ENCODE data around the gene KCNJ2.
A peak's percentile ranks its signal among the peaks of the same experiment; 100 is the strongest.

The KCNJ2 gene

GRCh38 chr17:70168977-70169708 is at the start of gene KCNJ2:
TSS of gene KCNJ2 (plus strand) at chr17:70169532. CDS start at chr17:70175040, 5,508 bp downstream.
- DNase-seq (ENCODE audit: low read depth in 2 of 2) = peak in 1 of 2 donors; percentile 11

DNA sequence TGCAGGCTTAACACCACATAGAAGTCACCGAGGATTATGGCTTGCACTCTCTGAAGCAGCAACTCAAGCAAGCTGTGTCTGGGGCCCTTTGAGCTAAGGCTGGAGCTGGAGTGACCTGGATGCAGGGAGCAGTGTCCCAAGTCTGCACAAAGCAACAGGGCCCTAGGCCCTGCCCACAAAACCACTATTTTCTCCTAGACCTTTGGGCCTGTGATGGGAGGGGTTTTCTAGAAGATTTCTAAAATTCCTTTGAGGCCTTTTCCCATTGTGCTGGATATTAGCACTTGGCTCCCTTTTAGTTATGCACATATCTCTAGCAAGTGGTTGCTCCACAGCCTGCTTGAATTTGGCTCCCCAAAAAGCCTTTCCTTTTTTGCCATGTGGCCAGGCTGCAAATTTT is 49.8 kb upstream of the KCNJ2 start:
- no peak for DNase-seq (ENCODE audit: low read depth in 2 of 2)

- DNase-seq (ENCODE audit: low read depth in 2 of 2) = no peak
Measured at GRCh38 chr17:70119983-70120382, 49.3 kb upstream of the KCNJ2 start.

DNA sequence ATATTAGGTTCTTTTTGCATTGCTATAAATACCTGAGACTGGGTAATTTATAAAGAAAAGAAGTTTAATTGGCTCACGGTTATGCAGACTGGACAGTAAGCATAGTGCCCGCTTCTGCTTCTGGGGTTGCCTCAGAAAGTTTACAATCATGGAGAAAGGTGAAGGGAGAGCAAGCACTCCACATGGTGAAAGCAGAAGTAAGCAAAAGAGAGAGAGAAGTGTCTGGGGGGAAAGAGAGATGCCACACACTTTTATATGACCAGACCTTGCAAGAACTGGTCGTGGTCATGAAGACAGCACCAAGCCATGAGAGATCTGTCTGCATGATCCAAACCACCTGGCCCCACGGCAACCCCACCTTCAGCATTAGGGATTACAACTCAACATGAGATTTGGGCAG is 48.9 kb upstream of the KCNJ2 start:
- no peak for DNase-seq (ENCODE audit: low read depth in 2 of 2)

DNA sequence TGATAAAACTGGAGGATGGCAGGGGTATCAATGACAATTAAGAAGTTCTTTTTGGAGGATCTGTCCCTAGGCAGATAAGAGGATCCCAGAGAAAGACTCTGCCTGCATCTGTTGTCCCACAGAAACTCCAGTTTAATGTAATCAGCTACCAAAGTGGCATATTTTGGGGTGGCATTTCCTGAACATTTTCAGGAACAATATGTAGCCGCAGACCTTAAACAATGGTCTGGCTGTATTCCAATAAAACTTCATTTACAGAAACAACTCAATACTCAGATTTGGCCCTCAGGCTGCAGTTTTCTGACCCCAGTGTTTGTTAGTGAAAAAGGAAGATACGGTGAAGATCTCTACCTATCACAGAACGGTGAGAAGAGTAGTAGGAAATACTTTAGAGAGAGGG is 48.2 kb upstream of the KCNJ2 start:
- DNase-seq (ENCODE audit: low read depth in 2 of 2) = no peak

DNA sequence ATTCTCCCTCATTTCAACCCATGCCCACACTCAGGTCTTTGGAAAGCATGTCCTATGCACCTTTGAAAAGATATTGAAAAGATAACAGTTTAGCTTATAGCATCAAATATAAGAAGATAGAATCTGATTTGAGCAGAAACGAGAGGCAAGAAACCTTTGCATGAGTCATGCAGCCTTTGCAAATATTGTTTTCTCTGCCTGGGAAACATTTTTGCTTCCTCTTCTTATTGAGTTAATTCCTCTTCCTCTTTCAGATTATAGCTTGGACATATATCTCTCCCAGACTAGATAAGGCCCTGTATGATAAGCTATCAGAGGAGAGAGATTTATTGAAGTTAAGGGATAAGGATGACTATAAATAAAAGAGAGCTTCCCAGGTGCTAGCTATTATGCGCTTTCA is 46.1 kb upstream of the KCNJ2 start:
- DNase-seq (ENCODE audit: low read depth in 2 of 2) = no peak

DNA sequence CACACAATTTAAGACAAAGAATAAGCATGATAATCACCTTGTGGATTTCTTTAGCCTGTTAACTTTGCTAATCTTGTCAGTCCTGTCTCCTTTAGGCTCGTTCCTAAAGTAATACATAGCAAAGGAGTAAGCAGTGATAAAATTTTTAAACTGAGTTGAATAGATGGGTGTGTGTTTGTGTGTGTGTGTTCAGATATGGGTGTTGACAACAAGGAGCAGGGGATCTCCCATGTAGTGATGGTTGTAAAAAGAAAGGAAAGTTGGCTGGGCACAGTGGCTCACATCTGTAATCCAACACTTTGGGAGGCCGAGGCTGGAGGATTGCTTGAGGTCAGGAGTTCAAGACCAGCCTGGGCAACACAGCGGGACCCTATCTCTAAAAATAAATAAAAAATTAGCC is 44.6 kb upstream of the KCNJ2 start:
- no peak for DNase-seq (ENCODE audit: low read depth in 2 of 2)

GRCh38 chr17:70127221-70127873 is 42.0 kb upstream of the KCNJ2 start:
- DNase-seq (ENCODE audit: low read depth in 2 of 2) = no peak

DNA sequence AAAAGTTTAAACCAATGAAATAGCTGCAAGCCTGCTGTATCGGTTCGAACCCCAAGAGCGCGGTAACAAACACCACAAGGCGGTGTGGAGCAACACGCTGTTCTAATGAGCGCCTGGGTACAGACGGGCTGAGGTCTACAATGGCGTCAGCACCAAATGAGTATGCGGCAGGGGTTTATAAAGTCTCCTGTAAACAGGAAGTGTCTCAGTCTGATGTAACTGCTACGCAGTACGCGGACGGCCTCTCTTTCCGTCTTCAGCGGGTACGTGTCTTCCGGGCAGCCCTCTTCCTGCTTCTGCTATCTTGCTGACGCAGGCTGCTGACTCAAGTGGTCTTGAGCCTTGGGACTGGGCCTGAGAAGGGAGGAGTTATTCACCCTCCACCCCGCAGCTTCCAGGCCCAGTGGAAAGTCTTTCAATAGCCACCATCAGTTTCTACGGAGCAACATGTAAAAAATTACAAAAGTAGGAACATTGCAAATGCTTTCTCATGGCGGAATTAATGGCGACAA is 40.5 kb upstream of the KCNJ2 start:
- DNase-seq (ENCODE audit: low read depth in 2 of 2) = no peak

- DNase-seq (ENCODE audit: low read depth in 2 of 2) = no peak
Measured at GRCh38 chr17:70130289-70130688, 39.0 kb upstream of the KCNJ2 start.

- DNase-seq (ENCODE audit: low read depth in 2 of 2) = no peak
Measured at GRCh38 chr17:70132505-70132904, 36.8 kb upstream of the KCNJ2 start.

DNA sequence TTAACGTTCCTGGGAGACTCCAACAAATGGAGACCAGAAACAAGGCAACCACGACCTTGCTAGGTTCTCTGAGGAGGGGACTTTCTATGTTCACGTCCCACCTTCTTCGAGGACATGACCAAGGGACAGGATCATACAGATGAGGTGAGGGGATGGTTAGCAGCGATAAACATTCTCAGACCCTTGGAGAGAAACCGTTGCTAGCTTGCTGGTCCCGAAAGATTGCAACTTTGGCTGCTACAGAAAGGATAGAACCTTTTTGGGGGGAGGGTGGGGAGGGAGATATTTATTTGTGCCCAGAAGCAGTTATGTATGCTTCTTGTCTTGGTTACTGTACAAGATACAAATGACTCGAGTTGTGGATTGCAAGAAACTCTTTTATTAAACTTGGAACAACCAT is 35.3 kb upstream of the KCNJ2 start:
- no peak for DNase-seq (ENCODE audit: low read depth in 2 of 2)

DNA sequence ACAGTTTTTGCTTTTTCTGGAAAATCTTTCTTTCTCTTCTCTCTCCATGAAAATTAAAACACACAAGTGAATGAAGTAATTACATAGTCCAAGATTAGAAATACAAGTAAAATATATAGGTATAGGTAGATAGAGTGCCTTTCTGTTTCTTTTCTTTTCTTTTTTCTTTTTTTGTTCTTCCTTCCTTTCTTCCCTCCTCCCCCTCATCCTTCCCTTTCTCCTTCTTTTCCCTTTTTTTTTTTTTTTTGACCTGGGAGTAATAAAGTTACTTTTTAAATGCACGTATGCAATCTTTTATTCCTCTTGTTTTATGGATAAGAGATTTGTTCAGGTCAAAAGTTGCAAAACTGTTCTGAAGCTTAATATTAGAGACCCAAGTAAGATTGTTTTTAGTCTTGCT is 34.6 kb upstream of the KCNJ2 start:
- DNase-seq (ENCODE audit: low read depth in 2 of 2) = no peak

- DNase-seq (ENCODE audit: low read depth in 2 of 2) = no peak
Measured at GRCh38 chr17:70136131-70136530, 33.2 kb upstream of the KCNJ2 start.

DNA sequence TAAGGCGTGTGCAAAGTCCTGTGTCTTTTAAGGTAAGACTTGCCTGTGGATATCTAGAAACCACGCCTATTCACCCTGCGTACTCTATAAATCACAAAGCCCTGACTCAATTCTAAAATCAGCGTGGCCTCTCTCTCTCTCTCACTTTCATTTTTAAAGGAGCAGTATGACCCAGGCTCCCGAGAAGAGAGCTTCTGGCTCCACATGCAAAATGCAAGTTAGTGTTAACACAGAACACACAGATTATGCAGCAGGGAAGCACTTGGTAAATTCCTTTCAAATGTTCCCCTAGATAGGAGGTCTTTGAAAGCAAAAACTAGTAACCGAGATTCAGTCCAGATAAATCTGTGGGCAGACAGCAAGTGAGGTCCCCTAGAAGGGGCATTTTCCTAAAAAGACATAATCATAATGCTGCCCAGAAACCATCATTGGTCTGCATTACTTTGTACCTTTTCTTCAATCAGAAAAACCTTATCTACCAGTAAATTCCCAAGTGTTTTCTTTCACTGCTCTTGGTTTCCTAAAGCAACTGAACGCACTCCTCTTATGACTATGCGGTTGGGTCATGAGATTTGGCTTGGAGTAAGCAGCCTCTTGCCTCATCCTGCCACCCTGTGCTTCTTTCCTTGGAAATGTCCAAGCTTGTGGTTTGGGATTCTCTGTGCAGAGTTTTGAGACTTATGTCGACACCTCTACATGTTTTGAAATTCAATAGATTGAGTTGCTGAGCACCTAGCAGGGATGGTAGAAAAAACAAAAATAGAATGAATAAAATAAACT is 31.7 kb upstream of the KCNJ2 start:
- no peak for DNase-seq (ENCODE audit: low read depth in 2 of 2)

GRCh38 chr17:70138291-70138865 is 31.0 kb upstream of the KCNJ2 start:
- DNase-seq (ENCODE audit: low read depth in 2 of 2) = no peak

DNA sequence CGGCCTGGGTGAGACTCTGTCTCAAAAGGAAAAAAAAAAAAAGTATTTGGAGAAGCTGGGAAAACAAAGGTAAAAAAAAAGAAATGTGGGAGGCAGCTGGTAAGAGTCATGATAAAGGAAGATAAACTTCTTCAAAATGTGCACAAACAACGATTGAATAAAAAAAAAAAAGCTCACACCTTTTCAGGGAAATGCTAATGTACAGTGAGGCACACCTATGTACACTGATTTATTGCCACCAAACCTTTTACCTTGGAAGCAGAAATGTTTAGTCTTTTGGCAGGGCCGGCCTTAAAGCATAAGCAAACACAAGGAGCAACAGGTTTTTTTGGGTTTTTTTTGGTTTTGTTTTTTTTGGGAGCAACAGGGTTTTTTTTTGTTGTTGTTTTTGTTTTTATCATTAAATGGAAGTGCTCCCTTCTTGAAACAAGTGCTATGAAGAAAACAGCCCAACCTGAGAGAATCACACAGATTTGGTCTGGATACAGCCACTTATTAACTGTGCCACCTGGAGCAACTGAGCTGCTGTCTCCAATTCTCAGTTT is 29.8 kb upstream of the KCNJ2 start:
- DNase-seq (ENCODE audit: low read depth in 2 of 2) = no peak

DNA sequence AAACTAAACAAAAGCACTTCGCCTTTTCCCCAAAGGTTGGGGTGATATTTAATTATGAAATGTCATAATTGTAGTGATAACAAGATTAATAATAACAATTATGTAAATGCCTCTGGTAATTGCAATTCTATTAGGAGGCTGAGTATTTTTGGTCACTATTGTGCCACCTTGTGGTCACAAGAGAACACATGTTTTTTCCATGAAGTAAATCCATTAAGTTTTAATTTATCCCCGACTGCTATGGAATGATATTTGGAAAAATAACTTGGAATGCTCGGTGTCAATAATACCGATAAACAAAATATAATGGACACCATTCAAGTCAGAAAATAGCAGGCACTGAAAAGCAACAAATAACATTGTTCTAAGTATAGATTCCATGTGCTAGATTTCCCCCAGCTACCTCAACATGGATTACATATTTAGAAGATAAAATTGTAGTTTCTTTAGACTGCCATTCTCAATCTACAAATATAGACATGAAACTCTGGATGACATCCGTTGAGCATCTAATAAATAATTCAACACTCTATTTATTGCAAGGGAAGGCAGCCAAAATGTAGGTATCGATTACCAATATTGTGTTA is 25.0 kb upstream of the KCNJ2 start:
- DNase-seq (ENCODE audit: low read depth in 2 of 2) = no peak

DNA sequence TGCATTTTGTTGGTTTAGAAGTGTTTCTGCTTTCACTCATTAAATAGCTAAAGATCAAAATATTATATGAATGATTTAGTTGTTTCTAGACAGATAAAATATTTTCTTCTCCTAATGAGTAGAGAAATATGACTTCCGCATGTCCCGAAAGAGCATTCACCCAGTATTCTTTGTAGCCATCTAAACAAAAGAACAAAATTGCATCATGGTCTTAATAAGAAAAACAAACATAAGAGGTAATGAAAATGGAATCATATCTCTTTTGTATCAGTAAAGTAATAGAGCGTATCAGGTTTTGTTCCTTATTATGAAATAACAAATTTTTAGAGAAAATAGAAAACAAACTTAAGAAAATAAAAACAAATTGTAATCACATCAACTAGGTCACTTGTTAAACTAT is 16.1 kb upstream of the KCNJ2 start:
- DNase-seq (ENCODE audit: low read depth in 2 of 2) = no peak

DNA sequence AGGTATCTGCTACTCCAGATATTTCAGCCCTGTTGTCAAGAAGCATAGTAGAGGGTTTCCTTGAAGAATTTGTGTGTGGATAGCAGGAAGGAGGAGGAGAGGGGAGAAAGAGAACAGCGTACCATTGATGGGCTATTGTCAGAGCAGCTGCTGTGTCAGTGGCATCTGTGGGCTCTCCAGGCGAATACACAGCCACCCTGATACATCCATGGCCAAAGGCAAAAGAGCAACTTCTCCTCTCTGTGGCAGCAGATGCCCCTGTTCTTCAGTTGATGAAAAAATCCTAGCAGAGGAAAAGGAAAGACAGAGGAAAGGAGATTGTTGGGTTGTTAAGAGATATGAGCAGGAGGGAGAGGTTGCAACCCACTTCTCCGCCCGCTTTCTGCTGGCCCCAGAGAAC is 12.2 kb upstream of the KCNJ2 start:
- no peak for DNase-seq (ENCODE audit: low read depth in 2 of 2)

DNA sequence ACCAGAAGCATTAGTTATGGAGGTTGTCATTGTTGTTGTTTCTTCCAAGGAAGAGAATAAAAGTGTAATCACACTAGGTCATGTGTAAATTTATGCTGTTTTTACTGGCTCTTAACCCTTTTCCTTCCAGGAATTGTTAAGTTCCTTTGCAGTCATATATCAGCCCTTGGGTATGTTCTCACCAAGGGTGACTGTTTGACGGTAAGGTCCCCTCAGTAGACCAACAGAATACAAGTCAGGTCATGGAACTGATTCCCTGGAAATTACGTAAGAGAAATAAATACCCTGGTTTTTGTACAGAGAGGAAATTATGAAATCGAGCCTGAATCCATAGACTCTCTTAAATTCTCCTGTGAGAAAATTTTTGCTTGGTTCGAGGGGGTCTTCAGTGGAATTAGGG is 11.2 kb upstream of the KCNJ2 start:
- no peak for DNase-seq (ENCODE audit: low read depth in 2 of 2)

DNA sequence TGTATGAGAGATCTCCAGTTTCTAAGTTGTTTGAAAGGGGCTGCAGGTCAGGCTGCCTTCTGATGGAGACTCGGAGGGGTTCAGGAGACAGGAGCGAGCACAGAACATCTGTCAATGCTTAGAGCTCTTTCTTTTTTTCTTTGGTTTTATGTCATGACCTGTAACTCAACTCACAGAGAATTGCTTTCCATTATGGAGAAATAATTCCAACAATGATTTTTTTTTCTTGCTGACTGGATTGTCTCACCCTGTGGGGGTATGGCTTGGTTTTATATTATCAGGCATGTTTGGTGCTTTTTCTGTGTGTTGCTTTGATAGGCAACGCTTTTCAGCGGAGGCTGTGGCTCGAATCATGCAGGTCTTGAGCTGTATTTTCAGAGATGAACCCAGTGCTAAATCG is 10.7 kb upstream of the KCNJ2 start:
- no peak for DNase-seq (ENCODE audit: low read depth in 2 of 2)
